Activated naive CD8-positive, alpha-beta T cell treated with anti-CD3 and anti-CD28 coated beads, Interleukin-2, amount 50 U/mL, for 16 hours (primary cell): ENCODE measurements around the gene AATK.

ENCODE experiments used
- DNase-seq: peaks from one replicate; pipeline ENCODE4 v3.0.0-alpha.2; 2020; ENCODE audit warnings: low read depth, low spot score

AATK gene

GRCh38 chr17:81144423-81144781, 21.6 kb downstream of the AATK start:
- DNase-seq: no peak

- DNase-seq: no peak
Measured at GRCh38 chr17:81143717-81144422, 22.2 kb downstream of the AATK start.

GRCh38 chr17:81143200-81143527, 22.9 kb downstream of the AATK start:
- no peak for DNase-seq

GRCh38 chr17:81142301-81143199, 23.5 kb downstream of the AATK start:
- DNase-seq: no peak

- no peak for DNase-seq
Measured at GRCh38 chr17:81140695-81141094, 25.3 kb downstream of the AATK start.

GRCh38 chr17:81140018-81140417, 26.0 kb downstream of the AATK start:
- DNase-seq: no peak

- DNase-seq: no peak
Measured at GRCh38 chr17:81139428-81139827, 26.6 kb downstream of the AATK start.

- DNase-seq: no peak
Measured at GRCh38 chr17:81138500-81138899, 27.5 kb downstream of the AATK start.

- DNase-seq: no peak
Measured at GRCh38 chr17:81138083-81138482, 27.9 kb downstream of the AATK start.

- no peak for DNase-seq
Measured at GRCh38 chr17:81137248-81137647, 28.8 kb downstream of the AATK start.

- DNase-seq: no peak
Measured at GRCh38 chr17:81136366-81136765, 29.7 kb downstream of the AATK start.

- DNase-seq: no peak
Measured at GRCh38 chr17:81135505-81136278, 30.3 kb downstream of the AATK start.

- no peak for DNase-seq
Measured at GRCh38 chr17:81134064-81134781, 31.8 kb downstream of the AATK start.

GRCh38 chr17:81132770-81133723, 33.0 kb downstream of the AATK start:
- no peak for DNase-seq

- no peak for DNase-seq
Measured at GRCh38 chr17:81132197-81132540, 33.9 kb downstream of the AATK start.

GRCh38 chr17:81131486-81132196, 34.4 kb downstream of the AATK start:
- DNase-seq: no peak

- no peak for DNase-seq
Measured at GRCh38 chr17:81130385-81131361, 35.3 kb downstream of the AATK start.

GRCh38 chr17:81129711-81130367, 36.2 kb downstream of the AATK start:
- DNase-seq: no peak
